D721Med (cell line): ENCODE measurements around the gene RSPO4.

Experiments
- DNase-seq: peaks from one replicate; pipeline ENCODE4 v3.0.0; 2011; ENCODE audit warnings: low spot score; ENCODE audit not compliant: insufficient read length
- FAIRE-seq: peaks from 2 replicates; lab custom pipeline; 2011; peaks lifted over from hg19 to GRCh38; lab: Jason Lieb, UNC
- TF ChIP-seq, protein P1 (sequence below): IDR thresholded peaks from 2 replicates; pipeline ENCODE4 v1.5.1; 2012; ENCODE audit warnings: mild to moderate bottlenecking, control low read depth; ENCODE audit not compliant: insufficient read depth; ENCODE audit errors: missing control alignments

RSPO4 gene

DNA sequence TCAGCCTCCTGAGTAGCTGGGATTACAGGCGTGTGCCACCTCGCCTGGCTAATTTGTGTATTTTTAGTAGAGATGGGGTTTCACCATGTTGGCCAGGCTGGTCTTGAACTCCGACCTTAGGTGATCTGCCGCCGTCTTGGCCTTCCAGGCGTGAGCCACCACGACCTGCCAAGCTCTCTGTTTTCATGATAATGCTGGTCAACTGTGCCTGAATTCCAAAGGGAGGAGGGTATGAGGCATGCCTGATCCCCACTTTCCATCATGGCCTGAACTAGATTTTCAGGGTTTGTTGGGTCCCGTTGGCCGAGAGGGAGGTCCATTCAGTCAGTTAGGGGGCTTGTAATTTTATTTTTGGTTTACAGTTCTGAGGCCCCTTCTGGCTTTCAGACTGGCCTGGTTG, 58.0 kb downstream of the RSPO4 start:
- DNase-seq (no peak), FAIRE-seq (no peak)
- TF ChIP-seq, protein P1, sequence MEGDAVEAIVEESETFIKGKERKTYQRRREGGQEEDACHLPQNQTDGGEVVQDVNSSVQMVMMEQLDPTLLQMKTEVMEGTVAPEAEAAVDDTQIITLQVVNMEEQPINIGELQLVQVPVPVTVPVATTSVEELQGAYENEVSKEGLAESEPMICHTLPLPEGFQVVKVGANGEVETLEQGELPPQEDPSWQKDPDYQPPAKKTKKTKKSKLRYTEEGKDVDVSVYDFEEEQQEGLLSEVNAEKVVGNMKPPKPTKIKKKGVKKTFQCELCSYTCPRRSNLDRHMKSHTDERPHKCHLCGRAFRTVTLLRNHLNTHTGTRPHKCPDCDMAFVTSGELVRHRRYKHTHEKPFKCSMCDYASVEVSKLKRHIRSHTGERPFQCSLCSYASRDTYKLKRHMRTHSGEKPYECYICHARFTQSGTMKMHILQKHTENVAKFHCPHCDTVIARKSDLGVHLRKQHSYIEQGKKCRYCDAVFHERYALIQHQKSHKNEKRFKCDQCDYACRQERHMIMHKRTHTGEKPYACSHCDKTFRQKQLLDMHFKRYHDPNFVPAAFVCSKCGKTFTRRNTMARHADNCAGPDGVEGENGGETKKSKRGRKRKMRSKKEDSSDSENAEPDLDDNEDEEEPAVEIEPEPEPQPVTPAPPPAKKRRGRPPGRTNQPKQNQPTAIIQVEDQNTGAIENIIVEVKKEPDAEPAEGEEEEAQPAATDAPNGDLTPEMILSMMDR, result no peak

DNA sequence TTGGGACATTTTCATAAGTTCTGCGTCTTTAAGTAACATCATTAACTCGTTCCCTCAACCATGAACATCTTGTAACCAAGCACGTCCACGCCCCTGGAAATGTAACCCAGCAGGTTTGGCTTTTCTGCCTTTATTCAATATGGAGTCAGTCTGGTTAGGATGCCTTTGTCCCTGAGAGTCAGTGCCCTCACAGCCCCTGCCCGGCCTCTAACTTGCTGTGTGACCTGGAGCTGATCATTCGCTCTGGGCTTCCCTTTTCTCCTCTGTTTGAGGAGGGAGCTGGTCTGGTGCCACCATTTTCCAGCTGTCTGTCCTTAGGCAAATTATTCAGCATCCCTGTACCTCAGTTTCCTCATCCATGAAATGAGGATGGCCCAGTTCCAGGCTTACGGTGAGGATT, 59.5 kb downstream of the RSPO4 start:
- TF ChIP-seq, protein P1, result no peak
- FAIRE-seq (no peak), DNase-seq (no peak)

DNA sequence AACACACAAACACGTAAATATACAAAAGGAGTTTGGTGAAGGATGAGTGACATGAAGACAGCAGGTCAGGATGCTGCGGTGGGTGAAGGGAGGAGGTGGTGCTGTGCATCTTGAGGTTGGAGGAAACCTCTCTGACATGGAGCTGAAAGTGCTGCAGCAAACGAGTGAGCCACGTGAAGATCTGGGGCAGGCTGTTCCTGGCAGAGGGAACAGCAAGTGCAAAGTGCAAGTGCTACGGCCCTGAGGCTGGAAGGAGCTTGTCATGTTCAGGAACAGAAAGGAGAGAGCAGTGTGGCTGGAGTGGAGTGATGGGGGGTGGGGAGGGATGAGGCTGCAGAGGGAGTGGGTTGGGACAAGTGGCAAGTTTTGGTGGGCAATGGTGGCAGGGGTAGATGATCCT, 61.2 kb downstream of the RSPO4 start:
- FAIRE-seq (no peak), DNase-seq (no peak)
- TF ChIP-seq, protein P1, result no peak

DNA sequence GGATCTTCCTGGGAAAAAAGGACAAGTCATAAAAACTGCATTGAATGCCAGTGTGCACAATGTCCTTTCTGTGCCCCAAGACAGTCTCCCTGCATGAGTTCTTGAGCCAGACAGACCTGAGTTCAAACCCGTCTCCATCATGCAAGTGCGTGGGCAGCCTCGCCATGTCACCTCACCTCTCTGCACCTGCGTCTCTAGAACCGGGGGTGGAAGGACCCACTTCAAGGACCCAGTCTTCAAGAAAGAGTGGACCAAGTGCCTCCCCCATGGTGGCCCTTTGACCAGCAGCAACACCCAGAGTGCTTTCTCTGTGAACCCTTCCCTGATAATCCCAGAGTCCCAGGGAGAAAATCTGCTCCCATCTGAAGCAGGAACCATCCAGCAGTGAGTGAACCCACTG, 62.5 kb downstream of the RSPO4 start:
- FAIRE-seq (no peak), DNase-seq (no peak)
- TF ChIP-seq, protein P1, result no peak

DNA sequence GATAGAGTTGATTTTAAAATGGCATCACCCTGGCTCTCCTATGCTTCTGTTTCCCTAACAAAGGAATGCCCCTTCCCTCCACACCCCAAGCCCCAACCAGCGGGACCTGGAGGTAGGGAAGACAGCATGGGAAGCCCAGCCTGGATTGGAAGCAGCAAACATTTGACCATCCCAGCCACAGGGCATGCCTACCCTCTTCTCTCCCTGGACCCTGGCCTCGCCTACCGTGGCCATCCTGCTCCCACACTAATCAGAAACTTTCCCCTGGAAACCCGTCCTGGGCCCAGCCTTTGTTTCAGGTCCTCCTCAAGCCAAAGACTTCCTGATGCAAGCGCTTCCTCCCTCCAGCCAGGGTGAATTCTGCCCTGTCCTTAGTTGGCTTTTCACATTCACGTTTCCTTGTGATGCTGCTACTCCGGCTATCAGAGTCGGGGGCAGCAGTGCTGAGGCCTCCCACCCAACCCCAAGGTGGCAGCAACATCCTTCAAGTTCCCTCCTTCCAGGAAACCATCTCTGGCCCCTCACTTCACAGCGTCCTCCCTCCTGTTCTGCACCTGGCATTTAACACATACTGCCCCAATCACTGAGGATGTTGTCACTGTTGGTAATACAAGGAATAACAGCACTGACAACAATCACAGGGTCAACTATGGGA, 67.8 kb downstream of the RSPO4 start:
- TF ChIP-seq, protein P1, result no peak
- DNase-seq (no peak), FAIRE-seq (no peak)

DNA sequence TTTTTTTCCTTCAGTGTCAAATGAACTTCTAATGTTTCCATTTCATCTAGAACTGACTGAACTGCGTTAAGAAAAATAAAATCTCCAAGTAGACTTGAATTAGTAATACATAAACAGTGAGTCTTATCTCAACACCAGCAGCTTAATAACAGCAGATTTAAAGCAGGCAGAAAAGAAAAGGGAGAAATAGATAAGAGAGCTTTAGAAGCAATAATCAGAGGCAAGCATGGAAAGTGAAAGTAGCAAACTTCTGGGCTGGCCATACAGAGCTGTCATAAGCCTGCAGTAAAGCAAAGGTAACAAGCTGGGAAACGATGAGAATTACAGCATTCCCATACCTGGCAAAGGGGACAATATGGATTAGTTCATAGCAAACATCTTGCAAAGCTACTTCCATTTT, 69.1 kb downstream of the RSPO4 start:
- TF ChIP-seq, protein P1, result no peak
- FAIRE-seq (no peak), DNase-seq (no peak)

DNA sequence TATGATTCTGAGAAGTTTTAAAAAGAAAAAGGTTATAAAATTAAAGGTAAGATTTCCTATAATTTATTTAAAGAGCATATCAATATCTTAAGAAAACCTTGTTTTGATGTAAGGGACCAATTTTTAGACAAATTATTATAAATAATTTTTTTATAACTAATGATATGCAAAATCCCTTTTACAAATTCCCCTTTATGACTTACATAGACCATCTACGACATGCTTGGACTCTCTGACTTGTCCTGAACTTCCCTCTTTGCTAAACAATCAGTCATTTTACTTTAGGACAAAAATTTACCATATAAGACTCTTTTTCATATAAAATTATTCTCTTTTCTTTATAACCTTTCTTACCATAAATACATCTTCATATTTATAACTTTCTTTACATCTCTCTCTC, 70.7 kb downstream of the RSPO4 start:
- DNase-seq, result no peak
- FAIRE-seq, result no peak
- TF ChIP-seq, protein P1, result no peak
